Esophagus muscularis mucosa (tissue), 4 donors: ENCODE results near the gene ZSCAN4. TPM values are rescaled to one million over a fixed set of nuclear protein-coding genes. Genes with fewer than 3 reads are reported as not detected.

Experiments
- DNase-seq: peaks from one replicate; pipeline ENCODE4 v3.0.0-alpha.2; 2017; ENCODE audit errors: extremely low spot score
- H3K27ac ChIP-seq, 4 donors: fragments of 200-600 bp; sonication (generic); replicated peaks in 1 of 4; 1 replicate in 3 of 4; 2 replicates in 1 of 4; pipeline ENCODE4 v1.5.1; 2016 to 2019; ENCODE audit warnings: mild to moderate bottlenecking in 1 of 4
- H3K27me3 ChIP-seq, 4 donors: fragments of 200-600 bp; sonication (generic); one replicate each; pipeline versions ENCODE4 v1.5.1 to v1.6.0; 2016 to 2019
- H3K36me3 ChIP-seq, 4 donors: fragments of 200-600 bp; sonication (generic); one replicate each; pipeline ENCODE4 v1.5.1; 2016 to 2019
- H3K4me1 ChIP-seq, 4 donors: fragments of 200-600 bp; sonication (generic); one replicate each; pipeline ENCODE4 v1.5.1; 2016 to 2019
- H3K4me3 ChIP-seq, 4 donors: fragments of 200-600 bp; sonication (generic); 1 replicate in 2 of 4; 2 replicates in 2 of 4; pipeline ENCODE4 v1.5.1; 2016 to 2019; ENCODE audit warnings: mild to moderate bottlenecking in 4 of 4, moderate library complexity in 1 of 4
- H3K9me3 ChIP-seq, 4 donors: fragments of 200-600 bp; sonication (generic); 1 replicate in 3 of 4; 2 replicates in 1 of 4; pipeline ENCODE4 v1.5.1; 2016 to 2019
- CTCF ChIP-seq, 3 experiments: fragments of 200-600 bp in 2 of 3; fragments of 450-650 bp in 1 of 3; sonication (generic) in 2 of 3; IDR thresholded peaks; one replicate each; pipeline ENCODE4 v1.5.1; 2017 to 2019; ENCODE audit warnings: antibody characterized with exemption in 3 of 3, mild to moderate bottlenecking in 2 of 3, moderate library complexity in 1 of 3
- EP300 ChIP-seq: sonication (generic); formaldehyde crosslinking; IDR thresholded peaks from one replicate; pipeline ENCODE4 v1.6.1; 2017; ENCODE audit warnings: antibody characterized with exemption
- POLR2A ChIP-seq: fragments of 450-650 bp; IDR thresholded peaks from one replicate; pipeline ENCODE4 v1.6.1; 2017; ENCODE audit warnings: antibody characterized with exemption, moderate library complexity, mild to moderate bottlenecking, low read depth
- POLR2AphosphoS5 ChIP-seq, 2 donors: sonication (generic); formaldehyde crosslinking; IDR thresholded peaks; one replicate each; pipeline ENCODE4 v1.6.1; 2017; ENCODE audit warnings: antibody characterized with exemption in 2 of 2
- WGBS: methylation state at CpG from one replicate; pipeline ENCODE4 v1.1.5; 2018; 5-methylcytosine and 5-hydroxymethylcytosine counted together
- intact Hi-C: fragments of 100-400 bp; cut with DNase I; formaldehyde crosslinking; loops from one replicate; pipeline ENCODE4 v1.15.1; 2023
- total RNA-seq, 4 donors: library from RNA; depleted of rRNA; stranded (reverse); fragments of >200 nt; gene quantifications; one replicate each; pipeline versions ENCODE4 v1.1.0 to v1.2.1, GENCODE V29; 2016

The ZSCAN4 gene
- total RNA-seq, 4 donors from 2014 or later, result not detected

DNA sequence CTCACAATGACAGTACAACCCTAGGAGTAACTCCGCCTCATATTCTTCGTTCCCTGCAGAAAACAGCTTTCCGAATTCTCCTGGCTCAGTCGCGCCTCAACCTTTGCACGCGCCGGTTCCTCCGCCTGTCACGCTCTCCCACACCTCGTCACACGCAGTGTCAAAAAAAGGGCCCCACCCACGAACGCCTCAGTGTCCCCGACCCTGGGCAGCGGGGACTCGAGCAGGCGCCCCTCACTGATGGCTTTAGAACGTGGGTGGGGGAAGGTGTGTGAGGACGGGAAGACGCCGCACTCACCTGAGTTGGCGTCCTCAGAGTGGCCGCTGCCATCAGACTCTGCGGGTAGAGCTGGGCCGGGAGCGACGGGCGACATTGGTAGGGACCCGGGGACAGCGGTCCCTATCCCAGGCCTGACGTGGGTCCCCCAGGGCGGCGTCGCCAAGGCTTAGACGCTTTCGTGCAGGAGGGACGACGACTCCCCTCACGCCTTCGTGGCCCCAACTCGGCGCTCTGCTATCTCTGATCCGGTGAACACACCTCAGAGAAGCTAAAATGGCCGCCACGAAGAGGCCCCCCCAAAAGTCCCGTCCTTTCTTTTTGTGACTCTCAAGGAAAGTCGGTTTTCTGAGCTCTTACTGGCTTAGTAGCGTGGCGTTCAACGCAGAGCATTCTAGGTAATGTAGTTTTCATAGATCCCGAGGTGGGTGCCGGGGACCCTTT is 40.1 kb downstream of the ZSCAN4 start, which contains the start of gene ZNF154:
Gene ZNF154 (minus strand): TSS at position 564 of the 721 bp plus-strand sequence. CDS start 233 bp downstream, at position 331.
- Histone ChIP-seq H3K4me3 (peak within 1 kb of the TSS; percentile 54 to 82 (median 66)), H3K27ac (peak within 1 kb of the TSS; percentile 81 to 93 (median 88)), H3K4me1 (peaks cover 16 to 47% (median 37%) of the 10 kb centered on the region in 4 donors), H3K36me3 (peaks cover 8 to 17% (median 16%) of the 10 kb centered on the region in 4 donors), H3K27me3 (no peaks in the 10 kb centered on the region), H3K9me3 (peaks cover 0 to 81% (median 47%) of the 10 kb centered on the region in 4 donors)
- intact Hi-C loops, result no loop called here
- TF ChIP-seq POLR2AphosphoS5 (IDR thresholded peaks at IDR 0.05) (peak; percentile 33 to 59), EP300 (no peak)
- no peak for DNase-seq
- 9% methylated on average over 15 of the region's 53 CpGs for WGBS

GRCh38 chr19:57709616-57710015 is 40.9 kb downstream of the ZSCAN4 start:
- Histone ChIP-seq H3K27ac (peak overlapping the region; percentile 81 to 93 (median 88)), H3K27me3 (no peaks in the 10 kb centered on the region), H3K9me3 (peaks cover 0 to 80% (median 44%) of the 10 kb centered on the region in 4 donors), H3K4me3 (peak overlapping the region; percentile 54 to 82 (median 66)), H3K4me1 (peaks cover 16 to 41% (median 36%) of the 10 kb centered on the region in 4 donors), H3K36me3 (peaks cover 2 to 16% (median 14%) of the 10 kb centered on the region in 4 donors)
- WGBS, result 55% methylated on average over 13 of the region's 15 CpGs
- intact Hi-C loops, result no loop called here
- TF ChIP-seq POLR2AphosphoS5 (IDR thresholded peaks at IDR 0.05), result no peak
- no peak for TF ChIP-seq POLR2A
- no peak for TF ChIP-seq EP300
- TF ChIP-seq CTCF (IDR thresholded peaks at IDR 0.05), result no peak
- DNase-seq, result no peak

DNA sequence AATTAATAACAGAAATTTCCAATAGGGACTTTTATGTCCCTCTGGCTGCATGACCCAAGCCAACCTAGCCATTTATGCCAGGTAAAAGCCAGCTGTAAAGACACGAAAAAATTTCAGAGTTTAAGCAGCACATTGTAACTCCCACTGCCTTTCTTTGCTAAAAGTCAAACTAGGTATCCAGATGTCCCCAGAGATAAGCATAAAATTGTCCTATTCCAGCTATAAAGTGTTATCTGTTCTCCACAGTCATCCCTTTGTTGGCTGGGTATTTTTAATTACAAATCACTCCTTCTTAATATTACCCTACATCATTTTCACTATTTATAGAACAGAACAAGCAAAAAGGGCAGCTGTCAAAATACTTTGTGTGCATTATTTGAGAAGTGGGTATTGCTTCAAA is 43.5 kb downstream of the ZSCAN4 start:
- WGBS, result 81% methylated on average over 1 of the region's 1 CpG
- no peak for DNase-seq
- Histone ChIP-seq H3K4me1 (peaks cover 9 to 15% (median 12%) of the 10 kb centered on the region in 4 donors), H3K36me3 (peaks cover 0 to 10% (median 8%) of the 10 kb centered on the region in 4 donors), H3K9me3 (peaks cover 0 to 73% (median 33%) of the 10 kb centered on the region in 4 donors), H3K27ac (no peak overlapping the region), H3K4me3 (no peak overlapping the region), H3K27me3 (no peaks in the 10 kb centered on the region)
- TF ChIP-seq POLR2AphosphoS5 (IDR thresholded peaks at IDR 0.05), result no peak
- no peak for TF ChIP-seq EP300
- no peak for TF ChIP-seq CTCF (IDR thresholded peaks at IDR 0.05)
- TF ChIP-seq POLR2A, result no peak
- intact Hi-C loops, result no loop called here

- Histone ChIP-seq H3K27ac (no peak overlapping the region), H3K27me3 (no peaks in the 10 kb centered on the region), H3K9me3 (peaks cover 0 to 86% (median 61%) of the 10 kb centered on the region in 4 donors), H3K36me3 (peaks cover 28 to 45% (median 41%) of the 10 kb centered on the region in 4 donors), H3K4me3 (no peak overlapping the region), H3K4me1 (no peaks in the 10 kb centered on the region)
- TF ChIP-seq POLR2A (no peak), POLR2AphosphoS5 (IDR thresholded peaks at IDR 0.05) (no peak), CTCF (IDR thresholded peaks at IDR 0.05) (no peak), EP300 (no peak)
- intact Hi-C loops, result no loop called here
- DNase-seq, result no peak
Measured at GRCh38 chr19:57719424-57719823, 50.7 kb downstream of the ZSCAN4 start.

- no peak for DNase-seq
- 86% methylated on average over 4 of the region's 4 CpGs for WGBS
- Histone ChIP-seq H3K4me1 (no peaks in the 10 kb centered on the region), H3K27ac (no peak overlapping the region), H3K36me3 (peaks cover 28 to 45% (median 40%) of the 10 kb centered on the region in 4 donors), H3K27me3 (no peaks in the 10 kb centered on the region), H3K9me3 (peaks cover 0 to 88% (median 64%) of the 10 kb centered on the region in 4 donors), H3K4me3 (no peak overlapping the region)
- intact Hi-C loops, result no loop called here
- TF ChIP-seq POLR2AphosphoS5 (IDR thresholded peaks at IDR 0.05) (no peak), CTCF (IDR thresholded peaks at IDR 0.05) (no peak)
Measured at GRCh38 chr19:57719901-57720519, 51.3 kb downstream of the ZSCAN4 start.
